Measurements from ENCODE around the gene CDC42BPG. TPM values are rescaled to one million over a fixed set of nuclear protein-coding genes. Genes with fewer than 3 reads are reported as not detected.

The CDC42BPG gene
- total RNA-seq, 1 donor from 2014 or later: not detected

- no peak for DNase-seq (ENCODE audit: low spot score in 2 of 2)
- Histone ChIP-seq H3K36me3 (peaks cover 12 to 20% of the 10 kb centered on the region in 2 donors), H3K9me3 (no peaks in the 10 kb centered on the region), H3K4me1 (peaks cover 43 to 67% of the 10 kb centered on the region in 2 donors), H3K27ac (peak overlapping the region; percentile 97 to 98), H3K4me3 (no peak overlapping the region), H3K27me3 (no peaks in the 10 kb centered on the region)
- TF ChIP-seq CTCF (IDR thresholded peaks at IDR 0.05): no peak
- intact Hi-C loops (cut with DNase I): no loop called here
Measured at GRCh38 chr11:64861227-64861975, 16.9 kb upstream of the CDC42BPG start.

GRCh38 chr11:64859542-64860414 lies 15.3 kb upstream of the CDC42BPG start:
- no peaks in the 10 kb centered on the region for H3K27me3 ChIP-seq
- no peak for DNase-seq (ENCODE audit: low spot score in 2 of 2)
- intact Hi-C loops (cut with DNase I): loop anchor here (10.0 kb wide), 1 partner anchor 255 kb away; the partner anchor contains the start of genes TM7SF2 and ZNHIT2
- TF ChIP-seq CTCF (IDR thresholded peaks at IDR 0.05): no peak
- H3K36me3 ChIP-seq: peaks cover 12 to 21% of the 10 kb centered on the region in 2 donors
- peaks cover 43 to 70% of the 10 kb centered on the region in 2 donors for H3K4me1 ChIP-seq
- H3K9me3 ChIP-seq: no peaks in the 10 kb centered on the region
- no peak overlapping the region for H3K4me3 ChIP-seq
- peak overlapping the region; percentile 88 to 95 for H3K27ac ChIP-seq

GRCh38 chr11:64858467-64859263 lies 14.2 kb upstream of the CDC42BPG start:
- Histone ChIP-seq H3K4me1 (peaks cover 49 to 75% of the 10 kb centered on the region in 2 donors), H3K36me3 (peaks cover 23 to 32% of the 10 kb centered on the region in 2 donors), H3K4me3 (no peak overlapping the region), H3K9me3 (no peaks in the 10 kb centered on the region), H3K27ac (peak overlapping the region; percentile 88 to 95), H3K27me3 (no peaks in the 10 kb centered on the region)
- intact Hi-C loops (cut with DNase I): loop anchor here (10.0 kb wide), 1 partner anchor 256 kb away; the partner anchor contains the start of genes TM7SF2 and ZNHIT2
- no peak for TF ChIP-seq CTCF (IDR thresholded peaks at IDR 0.05)
- no peak for DNase-seq (ENCODE audit: low spot score in 2 of 2)

- Histone ChIP-seq H3K4me1 (peaks cover 37 to 68% of the 10 kb centered on the region in 2 donors), H3K9me3 (no peaks in the 10 kb centered on the region), H3K36me3 (peaks cover 32 to 43% of the 10 kb centered on the region in 2 donors), H3K27me3 (no peaks in the 10 kb centered on the region), H3K4me3 (no peak overlapping the region), H3K27ac (peak overlapping the region; percentile 88 to 95)
- TF ChIP-seq CTCF (IDR thresholded peaks at IDR 0.05): no peak
- DNase-seq (ENCODE audit: low spot score in 2 of 2): no peak
- intact Hi-C loops (cut with DNase I): loop anchor here (10.0 kb wide), 1 partner anchor 257 kb away; the partner anchor contains the start of genes TM7SF2 and ZNHIT2
Measured at GRCh38 chr11:64857485-64857884, 13.0 kb upstream of the CDC42BPG start.
